Peyer's patch (tissue), 4 donors: ENCODE data around the gene UGGT1. TPM values are rescaled to one million over a fixed set of nuclear protein-coding genes. Genes with fewer than 3 reads are reported as not detected.
A peak's percentile ranks its signal among the peaks of the same experiment; 100 is the strongest.

Source experiments
- DNase-seq, 3 donors: peaks; one replicate each; pipeline ENCODE4 v3.0.0-alpha.2; 2017 to 2019
- H3K27ac ChIP-seq, 4 donors: fragments of 200-600 bp; sonication (generic); one replicate each; pipeline ENCODE4 v1.5.1; 2016 to 2019
- H3K27me3 ChIP-seq, 2 donors: fragments of 200-600 bp; sonication (generic); one replicate each; pipeline ENCODE4 v1.5.1; 2019
- H3K36me3 ChIP-seq, 3 donors: fragments of 200-600 bp; sonication (generic); one replicate each; pipeline ENCODE4 v1.5.1; 2016 to 2019
- H3K4me1 ChIP-seq, 4 donors: fragments of 200-600 bp; sonication (generic); one replicate each; pipeline ENCODE4 v1.5.1; 2016 to 2019
- H3K4me3 ChIP-seq, 4 donors: fragments of 200-600 bp; sonication (generic); 1 replicate in 3 of 4; 2 replicates in 1 of 4; pipeline ENCODE4 v1.5.1; 2016 to 2019; ENCODE audit warnings: mild to moderate bottlenecking in 1 of 4
- H3K9me3 ChIP-seq, 4 donors: fragments of 200-600 bp; sonication (generic); one replicate each; pipeline ENCODE4 v1.5.1; 2016 to 2019; ENCODE audit warnings: mild to moderate bottlenecking in 1 of 4
- CTCF ChIP-seq, 6 experiments: fragments of 450-650 bp in 4 of 6; fragments of 200-600 bp in 2 of 6; sonication (generic) in 1 of 6; IDR thresholded peaks; one replicate each; pipeline ENCODE4 v1.5.1; 2017 to 2019; ENCODE audit warnings: antibody characterized with exemption in 6 of 6, mild to moderate bottlenecking in 3 of 6, moderate library complexity in 1 of 6
- POLR2A ChIP-seq, 2 donors: fragments of 450-650 bp; IDR thresholded peaks; one replicate each; pipeline ENCODE4 v1.5.1; 2017; ENCODE audit warnings: antibody characterized with exemption in 2 of 2, mild to moderate bottlenecking in 2 of 2, moderate library complexity in 2 of 2
- total RNA-seq, 4 donors: library from RNA; depleted of rRNA; stranded (reverse); fragments of >200 nt; gene quantifications; one replicate each; pipeline ENCODE4 v1.1.0, GENCODE V29; 2016

UGGT1 gene
- total RNA-seq, 4 donors from 2014 or later, result 40.8 to 65.3 (median 57.3) TPM

GRCh38 chr2:128076461-128077106 is 14.4 kb upstream of the UGGT1 start:
- Histone ChIP-seq H3K27ac (no peak overlapping the region), H3K36me3 (no peaks in the 10 kb centered on the region), H3K4me3 (no peak overlapping the region), H3K4me1 (no peaks in the 10 kb centered on the region), H3K9me3 (no peaks in the 10 kb centered on the region), H3K27me3 (no peaks in the 10 kb centered on the region)
- TF ChIP-seq POLR2A (IDR thresholded peaks at IDR 0.05) (no peak), CTCF (IDR thresholded peaks at IDR 0.05) (no peak)
- no peak for DNase-seq

- no peak for DNase-seq
- TF ChIP-seq POLR2A (IDR thresholded peaks at IDR 0.05) (no peak), CTCF (IDR thresholded peaks at IDR 0.05) (no peak)
- Histone ChIP-seq H3K36me3 (no peaks in the 10 kb centered on the region), H3K27ac (no peak overlapping the region), H3K4me3 (no peak overlapping the region), H3K27me3 (no peaks in the 10 kb centered on the region), H3K4me1 (no peaks in the 10 kb centered on the region), H3K9me3 (no peaks in the 10 kb centered on the region)
These were observed 6.2 kb upstream of the UGGT1 start for GRCh38 chr2:128084757-128085156.

GRCh38 chr2:128086244-128086643 is 4.8 kb upstream of the UGGT1 start:
- no peaks in the 10 kb centered on the region for H3K36me3 ChIP-seq
- no peak overlapping the region for H3K27ac ChIP-seq
- H3K4me1 ChIP-seq, result peaks cover 0 to 4% (median 0%) of the 10 kb centered on the region in 4 donors
- no peak for TF ChIP-seq CTCF (IDR thresholded peaks at IDR 0.05)
- TF ChIP-seq POLR2A (IDR thresholded peaks at IDR 0.05), result no peak
- no peaks in the 10 kb centered on the region for H3K9me3 ChIP-seq
- H3K4me3 ChIP-seq, result no peak overlapping the region
- DNase-seq, result no peak
- no peaks in the 10 kb centered on the region for H3K27me3 ChIP-seq

GRCh38 chr2:128090575-128090944 is 440 bp upstream of the UGGT1 start:
- no peaks in the 10 kb centered on the region for H3K36me3 ChIP-seq
- peak overlapping the region; percentile 80 to 84 (median 82) for H3K27ac ChIP-seq
- H3K27me3 ChIP-seq, result no peaks in the 10 kb centered on the region
- DNase-seq, result no peak
- no peaks in the 10 kb centered on the region for H3K9me3 ChIP-seq
- H3K4me1 ChIP-seq, result peaks cover 0 to 15% (median 0%) of the 10 kb centered on the region in 4 donors
- H3K4me3 ChIP-seq, result peak overlapping the region; percentile 73 to 98 (median 85)
- TF ChIP-seq POLR2A (IDR thresholded peaks at IDR 0.05) (no peak), CTCF (IDR thresholded peaks at IDR 0.05) (no peak)

GRCh38 chr2:128091726-128092080 is 703 bp downstream of the UGGT1 start:
- no peaks in the 10 kb centered on the region for H3K27me3 ChIP-seq
- peak overlapping the region; percentile 80 to 84 (median 82) for H3K27ac ChIP-seq
- H3K4me1 ChIP-seq, result peaks cover 0 to 15% (median 0%) of the 10 kb centered on the region in 4 donors
- no peak for DNase-seq
- no peaks in the 10 kb centered on the region for H3K9me3 ChIP-seq
- no peaks in the 10 kb centered on the region for H3K36me3 ChIP-seq
- H3K4me3 ChIP-seq, result peak overlapping the region; percentile 73 to 98 (median 85)
- no peak for TF ChIP-seq CTCF (IDR thresholded peaks at IDR 0.05)
- TF ChIP-seq POLR2A (IDR thresholded peaks at IDR 0.05), result no peak
